ENCODE measurements around the gene LARP4B.

Gene LARP4B

DNA sequence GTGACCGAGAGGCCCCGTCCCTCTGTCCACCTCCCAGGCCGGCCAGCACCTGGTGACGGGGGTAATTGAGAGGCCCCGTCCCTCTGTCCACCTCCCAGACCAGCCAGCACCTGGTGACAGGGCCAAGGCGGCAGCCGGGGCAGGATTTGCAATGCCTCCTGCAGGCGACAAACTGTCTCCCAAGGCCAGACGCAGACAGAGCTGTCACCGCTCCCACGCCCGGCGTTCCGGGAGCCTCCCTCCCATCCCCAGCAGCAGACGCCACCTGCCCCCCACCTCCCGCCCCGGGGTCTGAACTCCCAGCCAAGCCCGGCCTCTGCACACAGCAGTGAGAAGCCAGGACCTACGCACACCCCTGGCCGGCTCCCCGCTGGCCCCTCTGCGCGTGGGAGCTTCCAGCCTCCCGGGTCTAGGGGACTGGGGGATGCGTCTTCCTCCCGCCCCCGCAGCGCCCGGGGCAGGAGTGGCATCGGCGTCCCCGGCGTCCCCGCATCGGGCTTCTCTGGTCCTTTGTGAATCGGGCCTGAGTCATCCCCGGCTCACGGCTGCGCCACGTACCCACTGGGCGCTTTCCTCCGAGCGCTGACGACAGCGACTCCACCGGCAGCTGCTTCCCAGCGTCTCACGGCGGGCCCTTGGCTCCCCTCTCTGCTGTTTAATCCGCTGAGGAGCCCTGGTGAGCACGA lies 147.0 kb downstream of the LARP4B start:
- DNase-seq (ENCODE audit: low spot score) = peak; percentile 45
- TF ChIP-seq, protein P1, sequence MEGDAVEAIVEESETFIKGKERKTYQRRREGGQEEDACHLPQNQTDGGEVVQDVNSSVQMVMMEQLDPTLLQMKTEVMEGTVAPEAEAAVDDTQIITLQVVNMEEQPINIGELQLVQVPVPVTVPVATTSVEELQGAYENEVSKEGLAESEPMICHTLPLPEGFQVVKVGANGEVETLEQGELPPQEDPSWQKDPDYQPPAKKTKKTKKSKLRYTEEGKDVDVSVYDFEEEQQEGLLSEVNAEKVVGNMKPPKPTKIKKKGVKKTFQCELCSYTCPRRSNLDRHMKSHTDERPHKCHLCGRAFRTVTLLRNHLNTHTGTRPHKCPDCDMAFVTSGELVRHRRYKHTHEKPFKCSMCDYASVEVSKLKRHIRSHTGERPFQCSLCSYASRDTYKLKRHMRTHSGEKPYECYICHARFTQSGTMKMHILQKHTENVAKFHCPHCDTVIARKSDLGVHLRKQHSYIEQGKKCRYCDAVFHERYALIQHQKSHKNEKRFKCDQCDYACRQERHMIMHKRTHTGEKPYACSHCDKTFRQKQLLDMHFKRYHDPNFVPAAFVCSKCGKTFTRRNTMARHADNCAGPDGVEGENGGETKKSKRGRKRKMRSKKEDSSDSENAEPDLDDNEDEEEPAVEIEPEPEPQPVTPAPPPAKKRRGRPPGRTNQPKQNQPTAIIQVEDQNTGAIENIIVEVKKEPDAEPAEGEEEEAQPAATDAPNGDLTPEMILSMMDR (IDR thresholded peaks at IDR 0.05; ENCODE audit: extremely low read depth, insufficient read depth, missing control alignments) = no peak
- in situ Hi-C loops (cut with MboI; ENCODE audit: low pct_unique_long_range_greater_than_20kb, low sequenced_read_pairs, unreplicated experiment) = no loop called here

DNA sequence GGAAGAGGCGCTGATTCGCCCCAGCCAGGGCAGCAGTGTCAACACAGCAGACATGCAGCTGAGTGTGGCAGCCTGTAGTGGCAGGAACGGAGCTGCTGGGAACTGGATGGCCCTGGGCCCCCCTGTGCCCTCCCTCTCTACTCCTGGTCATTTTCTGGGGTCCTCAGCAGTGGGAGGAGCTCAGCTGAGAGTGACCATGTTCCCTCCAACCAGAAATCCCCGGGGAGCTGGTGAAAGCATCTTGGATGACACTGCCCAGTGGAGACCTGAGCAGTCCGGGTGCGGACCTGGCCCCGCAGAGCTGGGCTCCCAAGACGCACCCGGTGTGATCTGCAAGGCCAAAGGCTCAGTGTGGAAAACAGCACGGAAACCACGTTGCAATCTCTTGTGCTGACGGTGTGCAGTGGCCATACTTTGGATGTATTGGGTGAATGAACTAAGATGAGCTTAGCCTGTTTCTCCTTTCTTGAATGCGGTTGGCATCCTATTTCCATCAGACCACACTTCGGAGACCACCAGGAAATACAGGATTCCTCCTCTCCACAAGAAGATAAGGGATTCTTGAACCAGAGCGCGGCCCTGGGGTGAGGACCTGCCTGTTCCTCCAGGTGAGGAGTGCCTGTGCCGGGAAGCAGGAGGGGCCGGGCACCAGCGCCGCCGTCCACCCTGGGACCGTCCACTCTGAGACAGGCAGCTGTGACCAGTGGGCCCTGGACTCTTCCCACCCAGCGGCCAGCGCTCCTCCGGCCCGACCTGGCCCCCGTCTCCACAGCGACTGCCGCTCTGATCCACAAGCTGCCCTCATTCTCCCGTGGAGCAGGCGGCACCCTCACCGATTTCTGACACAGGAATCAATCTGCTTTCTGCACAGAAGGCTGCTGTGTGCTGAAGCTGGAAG lies 148.5 kb downstream of the LARP4B start:
- TF ChIP-seq, protein P1 (IDR thresholded peaks at IDR 0.05; ENCODE audit: extremely low read depth, insufficient read depth, missing control alignments) = no peak
- in situ Hi-C loops (cut with MboI; ENCODE audit: low pct_unique_long_range_greater_than_20kb, low sequenced_read_pairs, unreplicated experiment) = no loop called here
- DNase-seq (ENCODE audit: low spot score) = peak; percentile 21

DNA sequence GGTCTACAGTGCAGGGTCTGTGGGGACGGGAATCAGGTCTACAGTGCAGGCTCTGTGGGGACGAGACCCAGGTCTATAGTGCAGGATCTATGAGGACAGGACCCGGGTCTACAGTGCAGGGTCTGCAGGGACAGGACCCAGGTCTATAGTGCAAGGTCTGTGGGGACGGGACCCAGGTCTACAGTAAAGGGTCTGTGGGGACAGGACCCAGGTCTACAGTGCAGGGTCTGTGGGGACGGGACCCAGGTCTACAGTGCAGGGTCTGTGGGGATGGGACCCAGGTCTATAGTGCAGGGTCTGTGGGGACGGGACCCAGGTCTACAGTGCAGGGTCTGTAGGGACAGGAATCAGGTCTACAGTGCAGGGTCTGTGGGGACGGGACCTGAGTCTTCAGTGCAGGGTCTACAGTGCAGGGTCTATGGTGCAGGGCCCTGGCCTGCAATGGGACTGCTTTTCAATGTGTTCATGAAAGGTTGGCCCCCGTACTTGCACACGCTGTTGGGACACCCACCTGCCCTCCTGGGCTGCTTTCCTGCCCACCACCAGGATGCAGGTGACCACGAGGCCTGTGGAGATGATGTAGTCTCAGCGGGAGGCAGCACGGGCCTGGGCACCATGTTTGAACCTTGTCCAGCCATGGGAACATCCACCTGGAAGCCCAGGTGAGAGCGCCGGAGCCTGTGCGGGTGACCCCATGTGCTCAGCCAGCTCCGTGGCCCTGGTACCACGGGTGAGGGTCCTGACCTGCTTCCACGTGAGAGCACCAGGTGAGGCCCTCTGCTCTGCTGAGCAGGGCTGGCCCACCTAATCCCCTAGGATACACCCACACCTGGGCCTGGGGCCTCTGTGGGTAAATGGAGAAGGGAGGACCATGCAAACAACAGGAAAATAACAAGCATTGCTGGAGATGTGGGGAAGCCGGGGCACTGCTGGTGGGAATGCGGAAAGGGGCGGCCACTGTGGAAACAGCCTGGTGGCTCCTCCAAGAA lies 150.7 kb downstream of the LARP4B start:
- no peak for DNase-seq (ENCODE audit: low spot score)
- TF ChIP-seq, protein P1 (IDR thresholded peaks at IDR 0.05; ENCODE audit: extremely low read depth, insufficient read depth, missing control alignments) = no peak
- in situ Hi-C loops (cut with MboI; ENCODE audit: low pct_unique_long_range_greater_than_20kb, low sequenced_read_pairs, unreplicated experiment) = no loop called here

DNA sequence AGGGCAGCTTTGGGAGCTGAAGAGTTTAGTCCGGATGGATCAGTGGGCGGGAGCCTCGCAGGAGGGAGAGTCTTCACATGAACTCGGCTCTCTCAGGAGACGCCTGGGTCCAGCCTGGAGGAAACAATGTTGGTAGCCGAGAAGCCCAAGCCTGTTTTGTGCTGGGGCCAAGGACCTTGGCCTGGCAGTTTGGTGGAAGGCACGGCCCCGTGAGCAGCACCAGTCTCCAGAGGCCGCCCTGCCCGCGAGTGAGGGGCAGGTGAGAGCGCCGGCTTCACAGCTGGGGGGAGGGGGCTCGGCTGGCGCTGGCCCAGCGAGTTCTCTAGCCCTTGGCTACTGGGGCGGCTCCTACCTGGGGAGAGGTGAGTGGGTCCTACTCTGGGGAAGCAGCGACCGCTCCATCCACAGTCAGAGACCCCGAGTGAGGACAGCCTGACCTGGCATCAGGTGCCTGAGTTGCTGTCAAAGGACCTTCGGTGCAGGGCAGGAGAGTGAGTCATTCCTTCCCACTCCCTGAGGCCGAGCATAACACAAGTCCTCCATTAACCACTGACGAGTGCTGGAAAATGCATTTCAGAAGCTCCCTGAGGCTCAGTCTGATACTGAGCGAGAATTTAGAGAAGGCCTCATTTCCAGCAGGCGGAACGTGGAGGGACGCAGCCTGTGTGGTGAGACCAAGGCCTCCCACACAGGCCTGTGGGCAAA lies 152.7 kb downstream of the LARP4B start:
- DNase-seq (ENCODE audit: low spot score) = no peak

GRCh38 chr10:777913-778479 lies 153.5 kb downstream of the LARP4B start:
- TF ChIP-seq, protein P1 (IDR thresholded peaks at IDR 0.05; ENCODE audit: extremely low read depth, insufficient read depth, missing control alignments) = no peak
- DNase-seq (ENCODE audit: low spot score) = no peak
- in situ Hi-C loops (cut with MboI; ENCODE audit: low pct_unique_long_range_greater_than_20kb, low sequenced_read_pairs, unreplicated experiment) = no loop called here

More for the DNA sequence above, 152.7 kb downstream of the LARP4B start:
- in situ Hi-C loops (cut with MboI; ENCODE audit: low pct_unique_long_range_greater_than_20kb, low sequenced_read_pairs, unreplicated experiment) = no loop called here
- TF ChIP-seq, protein P1 (IDR thresholded peaks at IDR 0.05; ENCODE audit: extremely low read depth, insufficient read depth, missing control alignments) = no peak
